HG02973 (cell line): Measurements from ENCODE around the gene DOCK10.

Source experiments
- ATAC-seq: cut with Tn5 transposase; IDR thresholded peaks from one replicate; pipeline ENCODE4 v1.9.1; 2021; ENCODE audit warnings: moderate library complexity; ENCODE audit not compliant: unreplicated experiment

DOCK10 gene

DNA sequence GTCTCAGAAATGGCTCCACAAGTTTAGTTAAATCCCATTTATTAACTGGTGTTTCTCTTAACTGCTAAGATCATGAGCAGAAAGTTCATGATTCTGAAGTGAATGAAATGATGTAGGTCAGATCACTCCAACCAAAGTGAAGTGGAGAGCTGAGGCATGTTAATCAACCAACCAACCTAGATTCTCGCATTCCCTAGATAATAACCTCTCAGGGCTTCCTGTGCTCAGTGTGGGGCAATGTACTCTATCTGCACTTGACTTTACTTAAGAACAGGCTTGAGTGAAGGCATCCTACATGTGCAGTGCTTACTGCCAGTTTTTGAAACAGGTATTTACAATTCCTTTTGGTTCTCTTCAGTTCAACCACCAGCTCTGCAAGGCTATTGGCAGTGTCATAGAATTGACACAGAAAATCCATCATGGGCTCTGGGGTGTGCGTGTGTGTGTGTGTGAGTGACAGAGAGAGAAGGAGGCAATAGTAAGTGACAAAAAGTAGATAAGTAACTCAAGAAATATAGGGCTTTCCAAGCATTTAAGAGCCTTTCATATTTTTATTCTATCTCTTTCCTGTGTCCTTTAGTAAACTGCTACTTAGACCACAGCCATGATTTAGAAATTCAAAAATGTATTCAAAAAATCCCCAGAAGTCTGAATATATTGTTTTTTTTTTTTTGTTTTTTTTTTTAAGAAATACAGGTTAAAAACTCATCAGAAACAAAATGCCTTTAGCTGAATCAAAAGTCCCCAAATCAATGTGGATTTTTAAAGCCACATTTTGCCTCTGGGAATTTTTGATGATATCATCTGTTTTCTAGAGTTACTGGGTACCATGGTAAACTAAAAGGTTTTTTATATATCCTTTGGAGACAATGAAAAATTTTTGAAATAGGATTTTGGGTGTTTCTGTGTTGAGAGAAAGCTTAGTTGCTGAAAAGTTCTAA lies 28.6 kb downstream of the DOCK10 start:
- ATAC-seq, result no peak

DNA sequence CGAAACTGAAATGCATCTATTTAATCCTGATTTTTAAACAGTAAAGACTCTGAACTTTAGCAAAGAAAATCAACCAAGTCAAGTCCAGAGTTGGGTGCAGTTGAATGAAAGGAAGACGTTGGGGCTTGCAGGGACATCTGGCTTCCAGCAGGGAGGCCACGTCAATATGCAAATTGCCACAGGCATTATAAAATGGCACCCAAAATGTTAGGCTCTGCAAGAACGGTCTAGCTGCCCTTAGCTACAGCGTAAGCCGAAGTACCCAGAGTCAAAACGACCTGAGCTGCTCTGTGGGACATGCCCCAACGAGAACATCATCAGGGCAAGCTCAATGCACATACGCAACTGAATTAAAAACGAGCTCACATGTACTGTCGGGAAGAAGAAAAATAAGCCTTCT lies 30.7 kb downstream of the DOCK10 start:
- no peak for ATAC-seq

DNA sequence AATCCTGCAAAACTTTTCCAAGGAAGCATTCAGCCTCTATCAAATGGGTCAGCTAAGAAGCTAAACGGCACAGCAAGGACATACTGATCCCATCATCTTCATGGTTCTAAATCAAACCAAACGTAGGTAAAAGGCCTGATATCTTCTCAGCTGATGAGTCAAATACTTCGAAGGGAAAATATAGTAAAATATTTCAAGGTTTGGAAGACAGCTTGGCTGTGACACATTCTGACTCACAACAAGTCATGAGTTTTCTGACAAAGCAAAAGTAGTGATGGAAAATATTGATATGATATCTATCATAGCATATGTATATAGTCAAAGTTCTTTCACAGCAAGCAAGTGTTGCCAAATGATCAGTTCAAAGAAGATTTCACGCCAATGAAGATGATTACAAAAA lies 31.5 kb downstream of the DOCK10 start:
- ATAC-seq, result no peak

DNA sequence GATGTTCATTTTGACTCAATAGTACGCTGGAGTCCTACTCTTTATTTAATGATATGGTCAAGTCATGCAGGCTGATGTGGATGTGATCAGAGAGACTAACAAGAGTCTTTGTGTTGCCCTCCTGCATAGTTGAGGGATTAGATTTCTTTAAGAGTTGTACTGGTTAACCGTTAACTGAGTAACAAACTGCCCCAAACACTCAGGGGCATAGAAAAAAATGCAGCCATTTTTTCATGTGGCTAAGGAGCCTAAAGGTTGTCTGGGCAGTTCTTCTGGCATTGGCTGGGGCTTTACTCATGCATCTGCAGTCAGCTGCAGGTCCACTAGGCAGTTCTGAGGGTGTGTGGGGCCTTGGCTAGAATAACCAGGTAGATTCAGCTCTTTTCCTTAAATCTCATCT lies 32.5 kb downstream of the DOCK10 start:
- no peak for ATAC-seq

DNA sequence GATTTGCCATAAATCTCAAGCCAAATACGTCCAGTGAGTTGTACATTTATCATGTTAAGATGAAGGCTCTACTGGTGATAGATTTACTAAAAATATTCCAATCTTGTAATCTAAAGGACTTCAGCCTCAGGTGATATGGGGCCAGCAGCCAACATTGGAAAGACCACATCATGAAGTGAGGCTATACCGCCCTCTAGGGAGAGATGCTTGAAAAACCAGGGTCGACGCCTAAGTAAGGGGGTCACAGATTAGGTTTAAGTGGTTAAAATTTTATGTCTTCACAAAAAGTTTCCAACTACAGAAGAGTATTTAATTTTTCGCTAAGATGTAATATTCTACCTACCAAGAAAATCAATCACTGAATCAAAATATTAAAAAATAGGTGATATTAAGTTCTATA lies 33.3 kb downstream of the DOCK10 start:
- no peak for ATAC-seq

DNA sequence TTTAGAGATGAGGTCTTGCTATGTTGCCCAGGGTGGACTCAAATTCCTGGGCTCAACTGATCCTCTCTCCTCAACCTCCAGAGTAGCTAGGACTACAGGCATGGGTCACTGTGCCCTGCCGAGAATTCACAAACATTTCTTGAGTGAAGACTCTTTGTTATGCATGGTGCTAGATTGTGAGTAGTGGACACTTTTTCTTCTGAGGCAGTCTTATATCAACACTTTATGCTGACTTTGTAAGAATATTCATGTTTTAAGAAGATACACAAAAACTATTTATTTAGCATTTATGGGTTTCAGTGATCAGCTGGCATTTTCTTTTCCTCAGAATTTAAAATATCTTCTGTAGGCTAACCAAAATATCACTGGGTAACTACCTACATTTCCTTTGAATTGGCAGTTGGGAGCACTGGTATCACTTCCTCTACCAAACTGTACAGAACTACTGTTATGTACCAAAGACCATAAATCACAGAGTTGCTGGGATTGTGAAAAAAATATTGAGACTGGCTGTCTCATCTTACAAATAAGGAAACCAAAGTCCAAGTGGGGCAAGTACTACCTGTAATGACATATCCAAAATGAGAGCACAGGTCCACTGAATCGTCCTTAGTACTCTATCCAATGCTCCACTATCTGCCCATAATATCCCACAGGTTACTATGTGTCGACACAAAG lies 34.0 kb downstream of the DOCK10 start:
- peak; percentile 60 for ATAC-seq

DNA sequence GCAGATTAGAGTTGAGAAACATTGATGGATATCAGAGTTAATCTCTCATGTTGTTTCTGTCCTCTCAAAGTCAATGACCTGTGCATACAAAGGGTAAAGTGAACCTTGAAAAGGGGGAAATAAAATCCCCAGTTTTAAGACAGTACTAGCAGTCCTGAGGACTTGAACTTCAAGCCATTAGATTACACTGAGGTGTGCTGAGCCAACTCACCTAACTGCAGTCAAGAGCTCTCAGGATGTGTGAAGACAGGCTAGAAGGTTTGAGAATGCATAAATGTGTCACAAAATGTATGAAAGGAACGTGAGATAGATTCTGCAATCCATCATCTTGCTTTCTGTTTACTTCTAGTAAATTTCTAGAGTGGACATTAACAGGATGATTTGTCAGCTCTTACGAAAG lies 35.5 kb downstream of the DOCK10 start:
- no peak for ATAC-seq

DNA sequence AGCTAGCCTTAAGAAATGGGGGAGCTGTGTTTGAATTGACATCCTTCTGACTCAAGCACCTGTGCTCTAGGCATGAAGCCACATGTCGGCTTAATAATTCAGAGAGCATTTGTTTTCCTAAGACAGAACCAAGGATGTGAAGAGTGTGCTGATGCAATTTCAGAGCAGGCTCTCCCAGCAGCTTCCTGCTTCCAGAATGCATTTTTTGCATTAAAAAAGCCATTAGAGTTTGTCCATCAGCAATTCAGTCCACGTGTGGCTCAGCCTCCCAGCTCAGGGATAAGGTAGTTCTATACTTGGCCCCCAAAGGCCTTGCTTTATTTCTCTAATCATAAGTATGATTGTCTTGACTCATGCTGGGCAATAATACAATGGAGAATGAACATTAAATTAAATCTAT lies 37.7 kb downstream of the DOCK10 start:
- no peak for ATAC-seq

DNA sequence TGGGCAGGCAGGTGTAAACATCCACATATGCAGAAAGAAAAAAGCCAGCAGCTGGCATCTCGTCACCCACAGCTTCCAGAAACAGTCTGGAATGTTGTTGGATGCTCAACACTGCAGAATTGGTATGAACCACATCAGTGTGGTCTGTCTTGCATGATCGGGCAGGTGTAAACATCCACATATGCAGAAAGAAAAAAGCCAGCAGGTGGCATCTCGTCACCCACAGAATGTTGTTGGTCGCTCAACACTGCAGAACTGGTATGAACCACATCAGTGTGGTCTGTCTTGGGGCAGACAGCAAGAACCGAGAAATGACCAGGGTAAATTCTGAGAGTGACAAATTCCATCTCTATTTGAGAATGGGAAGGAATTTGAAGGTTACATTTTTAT lies 39.6 kb downstream of the DOCK10 start:
- peak; percentile 81 for ATAC-seq

DNA sequence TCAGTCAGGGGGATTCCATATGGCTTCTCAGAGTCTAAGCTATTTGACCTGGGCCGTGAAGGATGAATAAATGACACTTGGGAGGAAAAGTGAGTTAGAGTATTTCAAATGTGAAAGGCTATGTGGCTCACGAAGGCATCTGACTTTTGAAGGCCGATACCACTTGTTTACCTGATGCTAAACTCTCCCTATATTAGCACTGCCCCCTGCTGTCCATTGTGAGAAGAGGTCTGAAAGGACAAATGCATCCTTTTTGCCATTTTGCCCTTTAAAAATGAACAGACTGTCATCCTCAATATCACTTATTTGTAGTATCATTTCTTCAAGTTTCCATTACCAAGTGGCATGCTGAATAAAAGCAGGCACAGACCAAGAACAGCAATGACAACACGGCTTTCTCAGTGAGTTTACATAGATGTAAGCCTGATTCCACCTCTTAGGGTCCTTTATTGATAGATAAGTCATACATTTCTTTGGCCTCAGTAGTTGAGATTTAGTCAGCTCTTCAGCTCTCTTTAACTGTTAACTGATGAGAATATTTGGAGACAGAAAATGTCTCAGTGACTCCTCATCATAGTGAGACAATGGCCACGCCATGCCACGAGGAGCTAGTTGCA lies 40.1 kb downstream of the DOCK10 start:
- ATAC-seq, result peak; percentile 49

DNA sequence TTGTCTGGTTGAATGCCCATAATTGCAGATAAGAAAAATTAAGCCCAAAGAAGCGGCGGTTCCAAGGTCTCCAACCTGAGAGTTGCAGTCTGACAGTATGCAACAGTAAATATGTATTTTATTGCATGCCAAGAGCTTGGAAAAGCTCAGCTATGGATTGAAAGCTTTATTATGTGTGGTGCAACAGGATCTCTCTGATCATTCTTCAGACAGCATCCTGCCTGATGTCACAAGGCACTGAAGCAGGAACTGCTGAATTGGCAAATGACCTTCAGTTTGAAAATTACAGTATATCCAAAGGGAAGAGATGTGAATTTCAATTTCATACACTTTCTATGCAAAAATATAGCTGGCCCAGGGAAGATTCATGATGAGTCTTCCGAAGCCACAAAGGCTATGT lies 42.5 kb downstream of the DOCK10 start:
- ATAC-seq, result no peak

DNA sequence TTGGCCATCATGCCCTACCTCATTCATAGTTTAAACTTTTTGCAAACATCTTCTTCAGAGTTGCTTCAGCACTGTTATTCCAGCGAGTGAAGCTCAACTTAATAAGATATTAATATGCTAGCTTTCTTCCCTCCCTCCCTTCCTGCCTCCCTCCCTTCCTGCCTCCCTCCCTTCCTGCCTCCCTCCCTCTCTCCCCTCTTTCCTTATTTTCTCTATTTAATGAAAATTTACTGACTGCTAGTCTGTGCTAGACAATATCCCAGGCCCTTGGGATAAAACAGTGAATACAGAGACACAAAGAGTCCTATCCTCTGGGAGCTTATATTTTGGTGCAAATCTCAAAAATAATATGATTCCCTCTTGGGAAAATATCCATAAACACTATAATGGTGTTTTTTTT lies 42.9 kb downstream of the DOCK10 start:
- ATAC-seq, result no peak

DNA sequence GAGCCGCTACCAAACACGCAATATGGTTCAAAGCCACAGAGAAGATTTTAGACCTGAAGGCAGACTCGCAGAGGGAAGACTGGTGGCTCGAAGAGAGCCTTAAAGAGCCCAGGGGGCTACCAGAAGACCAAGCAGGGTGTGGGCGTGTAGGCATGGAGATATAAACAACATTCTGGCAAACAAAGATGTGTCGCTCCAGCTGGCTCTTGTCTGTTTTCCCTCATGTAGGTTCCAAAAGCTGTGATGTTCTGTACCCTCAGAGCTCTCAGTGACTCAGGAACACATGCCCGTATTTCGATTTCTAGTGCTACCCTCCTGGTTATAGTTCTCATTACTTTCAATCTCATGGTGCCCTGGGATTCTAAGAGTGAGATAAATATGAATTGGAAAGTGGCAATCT lies 44.5 kb downstream of the DOCK10 start:
- no peak for ATAC-seq

DNA sequence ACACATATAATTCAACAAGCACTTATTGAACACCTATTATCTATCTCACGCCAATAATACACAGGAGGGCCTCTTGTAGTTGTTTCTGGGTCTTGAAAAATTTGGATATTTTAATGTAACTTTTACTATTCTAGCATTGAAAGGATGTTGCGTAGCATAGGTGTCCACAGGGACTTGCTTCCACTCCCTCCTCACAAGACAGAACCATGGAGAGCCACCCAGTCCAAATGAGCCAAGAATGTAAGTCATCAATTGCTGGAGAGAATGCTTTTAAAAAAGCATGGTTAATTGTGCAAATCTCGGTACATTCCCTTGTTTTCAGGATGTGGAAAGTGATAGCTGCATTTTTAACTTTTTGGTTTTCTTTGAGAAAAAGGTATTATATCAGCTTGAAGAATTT lies 46.8 kb downstream of the DOCK10 start:
- ATAC-seq, result no peak

DNA sequence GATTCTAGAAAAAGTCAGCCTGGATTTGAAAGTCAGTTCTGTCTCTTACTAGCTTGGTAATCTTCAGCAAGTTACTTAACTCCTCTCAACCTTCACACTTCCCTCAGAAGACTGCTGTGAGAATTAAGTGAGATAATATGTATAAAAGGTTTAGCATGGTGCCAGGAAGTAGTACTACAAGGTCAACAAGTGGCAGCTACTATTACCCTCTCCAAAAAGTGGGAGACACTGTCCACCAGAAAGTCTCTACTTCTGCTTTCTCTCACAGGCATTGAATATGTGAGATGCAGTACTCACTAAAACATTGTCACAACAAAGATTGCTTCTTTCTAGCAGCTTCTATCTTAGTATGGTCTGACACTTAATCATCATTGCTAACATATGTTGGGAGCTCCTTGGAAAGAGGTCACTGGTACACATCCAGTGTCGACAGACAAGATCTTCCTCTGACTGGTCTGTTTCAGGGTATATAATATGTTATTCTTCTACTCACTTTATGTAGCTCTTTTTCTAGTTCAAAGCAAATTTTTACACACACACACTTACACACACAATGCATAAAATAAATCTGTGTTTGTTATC lies 47.9 kb downstream of the DOCK10 start:
- ATAC-seq, result no peak

DNA sequence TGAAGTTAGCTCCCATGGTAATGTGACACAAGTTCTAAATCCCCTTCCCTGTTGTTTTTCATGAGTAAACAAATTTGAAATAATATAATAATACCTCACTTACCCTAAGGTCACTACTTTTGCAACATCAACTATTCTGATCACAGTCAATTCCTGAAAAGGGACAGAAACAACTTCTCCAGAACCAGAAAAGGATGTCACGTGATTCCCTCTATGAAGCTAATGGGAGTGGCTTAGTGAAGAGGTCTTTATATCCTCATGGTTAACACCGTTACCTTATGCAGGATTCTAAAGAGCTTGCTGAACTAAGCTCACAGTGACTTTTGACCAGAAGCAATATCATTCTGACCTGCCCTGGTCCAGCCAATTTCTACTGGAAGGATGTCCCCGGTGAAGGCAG lies 51.6 kb downstream of the DOCK10 start:
- no peak for ATAC-seq

DNA sequence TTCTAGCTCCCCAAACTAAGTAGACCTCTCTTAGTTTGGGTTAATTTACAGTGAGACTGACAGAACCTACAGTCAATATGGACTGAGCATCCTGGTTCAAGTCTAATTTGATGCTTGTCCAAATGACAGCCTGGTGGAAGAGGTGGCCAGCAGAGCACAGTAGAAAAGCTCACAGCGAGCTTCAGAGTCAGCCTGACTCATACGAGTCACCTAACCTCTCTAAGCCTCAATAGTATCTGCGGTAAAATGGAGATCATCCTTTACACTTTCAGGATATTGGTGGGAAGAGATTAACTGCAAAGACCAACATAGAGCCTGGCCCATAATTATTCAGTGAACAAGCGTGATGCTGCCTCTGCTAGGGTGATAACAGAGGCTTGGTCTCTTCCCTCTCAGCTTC lies 54.5 kb downstream of the DOCK10 start:
- no peak for ATAC-seq

DNA sequence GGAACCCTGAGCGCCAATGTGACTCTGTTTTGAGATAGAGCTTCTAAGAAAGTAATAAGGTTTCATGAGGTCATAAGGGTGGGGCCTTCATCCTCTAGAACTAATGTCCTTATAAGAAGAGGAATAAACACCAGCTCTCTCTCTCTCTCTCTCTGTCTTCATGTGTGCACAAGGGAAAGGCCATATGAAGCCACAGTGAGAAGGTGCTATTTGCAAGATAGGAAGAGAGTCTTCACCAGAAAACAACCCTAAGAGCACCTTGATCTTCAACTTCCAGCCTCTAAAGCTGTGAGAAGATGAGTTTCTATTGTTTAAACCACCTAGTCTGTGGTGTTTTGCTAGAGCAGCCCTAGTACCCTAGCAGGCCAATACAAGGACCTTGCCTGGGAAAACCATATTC lies 55.8 kb downstream of the DOCK10 start:
- no peak for ATAC-seq

DNA sequence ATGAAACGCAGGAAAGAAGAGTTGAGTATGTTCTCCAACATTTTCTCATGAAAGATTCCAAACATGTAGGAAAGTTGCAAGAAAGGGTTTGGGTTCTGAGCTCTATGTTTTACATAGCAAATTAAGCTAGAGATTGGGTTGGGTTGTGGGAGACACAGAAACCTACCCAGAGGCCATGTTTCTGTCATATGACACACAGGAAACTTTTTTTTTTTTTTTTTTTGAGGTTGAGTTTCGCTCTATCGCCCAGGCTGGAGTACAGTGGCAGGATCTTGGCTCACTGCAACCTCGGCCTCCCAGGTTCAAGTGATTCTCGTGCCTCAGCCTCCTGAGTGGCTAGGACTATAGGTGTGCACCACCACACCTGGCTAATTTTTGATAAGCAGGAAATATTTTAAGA lies 57.6 kb downstream of the DOCK10 start:
- ATAC-seq, result no peak

DNA sequence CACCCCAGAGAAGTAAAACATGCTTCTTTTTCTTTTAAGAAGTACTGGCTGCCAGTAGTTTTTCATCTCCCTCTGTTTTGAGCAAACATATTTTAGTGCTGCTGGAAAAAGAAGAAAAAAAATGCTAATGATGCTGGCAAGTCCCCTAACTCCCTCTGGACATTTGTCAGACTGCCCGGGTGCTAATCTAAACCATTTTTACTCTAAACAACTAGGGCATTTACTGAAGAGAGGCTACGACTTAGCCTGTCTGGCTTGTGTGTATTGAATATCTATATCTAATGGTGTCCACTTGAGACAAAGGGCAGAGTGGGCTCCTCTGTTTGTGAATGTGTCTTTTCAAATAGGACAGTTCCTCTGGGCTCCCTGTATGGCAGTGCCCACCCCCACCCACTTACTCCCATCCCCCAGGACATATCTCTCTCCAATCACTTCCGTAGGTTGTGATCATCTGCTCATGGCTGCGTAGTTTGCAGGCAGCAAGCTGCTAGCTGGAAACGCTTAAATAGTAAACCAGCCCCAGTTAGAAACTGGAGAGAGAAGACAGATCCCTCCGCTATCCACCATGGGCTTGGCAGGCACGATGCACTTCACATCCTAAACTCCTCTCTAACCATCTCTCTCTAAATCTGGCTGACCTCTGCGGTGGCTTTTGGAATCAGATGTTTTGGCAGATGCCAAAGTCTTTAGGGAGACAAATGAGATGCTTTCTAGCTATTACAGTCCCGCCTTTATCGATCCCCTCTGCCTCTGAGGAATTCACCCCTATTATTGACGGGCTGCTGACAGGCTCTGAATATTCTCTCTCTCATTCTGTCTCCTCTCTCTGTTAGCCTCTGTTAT lies 58.3 kb downstream of the DOCK10 start:
- ATAC-seq, result no peak
